ENCODE measurements around the gene EML1.
"Not testable (repeated sequence)": the region's sequence is repeated elsewhere in the genome, so short reads cannot be mapped to it uniquely, and the experiment has no call there.

The EML1 gene

GRCh38 chr14:99756796-99757195 lies 36.4 kb upstream of the EML1 start:
- DNase-seq (ENCODE audit: low spot score): no peak
- in situ Hi-C loops (cut with MboI; ENCODE audit: low sequenced_read_pairs, unreplicated experiment): no loop called here
- TF ChIP-seq CTCF (IDR thresholded peaks at IDR 0.05; ENCODE audit: borderline replicate concordance, control extremely low read depth, extremely low read depth, insufficient read depth, missing control alignments): no peak

- in situ Hi-C loops (cut with MboI; ENCODE audit: low sequenced_read_pairs, unreplicated experiment): no loop called here
- no peak for TF ChIP-seq CTCF (IDR thresholded peaks at IDR 0.05; ENCODE audit: borderline replicate concordance, control extremely low read depth, extremely low read depth, insufficient read depth, missing control alignments)
- no peak for DNase-seq (ENCODE audit: low spot score)
Observed at GRCh38 chr14:99757331-99758070, 35.7 kb upstream of the EML1 start.

GRCh38 chr14:99758121-99758821 lies 34.9 kb upstream of the EML1 start:
- in situ Hi-C loops (cut with MboI; ENCODE audit: low sequenced_read_pairs, unreplicated experiment): no loop called here
- no peak for DNase-seq (ENCODE audit: low spot score)
- TF ChIP-seq CTCF (IDR thresholded peaks at IDR 0.05; ENCODE audit: borderline replicate concordance, control extremely low read depth, extremely low read depth, insufficient read depth, missing control alignments): no peak

- no peak for DNase-seq (ENCODE audit: low spot score)
- in situ Hi-C loops (cut with MboI; ENCODE audit: low sequenced_read_pairs, unreplicated experiment): no loop called here
- no peak for TF ChIP-seq CTCF (IDR thresholded peaks at IDR 0.05; ENCODE audit: borderline replicate concordance, control extremely low read depth, extremely low read depth, insufficient read depth, missing control alignments)
Observed at GRCh38 chr14:99758872-99759545, 34.2 kb upstream of the EML1 start.

- in situ Hi-C loops (cut with MboI; ENCODE audit: low sequenced_read_pairs, unreplicated experiment): no loop called here
- DNase-seq (ENCODE audit: low spot score): no peak
- TF ChIP-seq CTCF (IDR thresholded peaks at IDR 0.05; ENCODE audit: borderline replicate concordance, control extremely low read depth, extremely low read depth, insufficient read depth, missing control alignments): no peak
Observed at GRCh38 chr14:99759546-99759925, 33.7 kb upstream of the EML1 start.

- no peak for TF ChIP-seq CTCF (IDR thresholded peaks at IDR 0.05; ENCODE audit: borderline replicate concordance, control extremely low read depth, extremely low read depth, insufficient read depth, missing control alignments)
- in situ Hi-C loops (cut with MboI; ENCODE audit: low sequenced_read_pairs, unreplicated experiment): no loop called here
- DNase-seq (ENCODE audit: low spot score): no peak
Observed at GRCh38 chr14:99760817-99761216, 32.4 kb upstream of the EML1 start.

- DNase-seq (ENCODE audit: low spot score); in situ Hi-C loops (cut with MboI; ENCODE audit: low sequenced_read_pairs, unreplicated experiment): not testable (repeated sequence)
Observed at GRCh38 chr14:99762911-99763310, 30.3 kb upstream of the EML1 start.
